ENCODE results near the gene SATB2. TPM values are rescaled to one million over a fixed set of nuclear protein-coding genes. Genes with fewer than 3 reads are reported as not detected.

Gene SATB2
- total and polyA plus RNA-seq, 8 donors: 0.80 to 4.8 (median 3.2) TPM

DNA sequence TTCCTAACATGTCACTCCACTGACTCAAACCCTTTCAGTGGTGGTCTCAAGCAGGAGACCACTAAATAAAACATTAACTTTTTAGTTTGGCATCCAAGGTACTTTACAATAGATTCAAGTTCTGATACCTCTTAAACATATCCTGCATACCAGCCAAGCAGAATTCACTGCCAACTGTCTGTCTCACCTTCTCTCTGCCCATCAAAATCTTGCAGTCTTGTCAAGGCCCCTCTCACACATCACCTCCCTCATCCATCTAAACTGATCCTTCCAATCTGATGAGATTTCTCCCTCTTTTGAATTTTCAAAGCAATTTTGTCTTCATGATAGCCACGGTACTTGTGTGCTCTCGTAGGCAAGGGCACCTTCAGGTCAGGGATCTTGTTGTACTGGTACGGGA, 43.7 kb downstream of the SATB2 start:
- no peaks in the 10 kb centered on the region for H3K27me3 ChIP-seq
- WGBS, 2 donors: 89 to 90% methylated on average over 3 of the region's 3 CpGs
- H3K9me3 ChIP-seq: no peaks in the 10 kb centered on the region
- intact Hi-C loops (cut with DNase I): no loop called here
- H3K4me1 ChIP-seq: no peaks in the 10 kb centered on the region
- ATAC-seq (no peak), FAIRE-seq (no peak), DNase-seq (no peak)
- H3K4me3 ChIP-seq: no peak overlapping the region
- no peak overlapping the region for H3K27ac ChIP-seq
- no peaks in the 10 kb centered on the region for H3K36me3 ChIP-seq
- TF ChIP-seq, protein P1, sequence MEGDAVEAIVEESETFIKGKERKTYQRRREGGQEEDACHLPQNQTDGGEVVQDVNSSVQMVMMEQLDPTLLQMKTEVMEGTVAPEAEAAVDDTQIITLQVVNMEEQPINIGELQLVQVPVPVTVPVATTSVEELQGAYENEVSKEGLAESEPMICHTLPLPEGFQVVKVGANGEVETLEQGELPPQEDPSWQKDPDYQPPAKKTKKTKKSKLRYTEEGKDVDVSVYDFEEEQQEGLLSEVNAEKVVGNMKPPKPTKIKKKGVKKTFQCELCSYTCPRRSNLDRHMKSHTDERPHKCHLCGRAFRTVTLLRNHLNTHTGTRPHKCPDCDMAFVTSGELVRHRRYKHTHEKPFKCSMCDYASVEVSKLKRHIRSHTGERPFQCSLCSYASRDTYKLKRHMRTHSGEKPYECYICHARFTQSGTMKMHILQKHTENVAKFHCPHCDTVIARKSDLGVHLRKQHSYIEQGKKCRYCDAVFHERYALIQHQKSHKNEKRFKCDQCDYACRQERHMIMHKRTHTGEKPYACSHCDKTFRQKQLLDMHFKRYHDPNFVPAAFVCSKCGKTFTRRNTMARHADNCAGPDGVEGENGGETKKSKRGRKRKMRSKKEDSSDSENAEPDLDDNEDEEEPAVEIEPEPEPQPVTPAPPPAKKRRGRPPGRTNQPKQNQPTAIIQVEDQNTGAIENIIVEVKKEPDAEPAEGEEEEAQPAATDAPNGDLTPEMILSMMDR (IDR thresholded peaks at IDR 0.05): no peak

DNA sequence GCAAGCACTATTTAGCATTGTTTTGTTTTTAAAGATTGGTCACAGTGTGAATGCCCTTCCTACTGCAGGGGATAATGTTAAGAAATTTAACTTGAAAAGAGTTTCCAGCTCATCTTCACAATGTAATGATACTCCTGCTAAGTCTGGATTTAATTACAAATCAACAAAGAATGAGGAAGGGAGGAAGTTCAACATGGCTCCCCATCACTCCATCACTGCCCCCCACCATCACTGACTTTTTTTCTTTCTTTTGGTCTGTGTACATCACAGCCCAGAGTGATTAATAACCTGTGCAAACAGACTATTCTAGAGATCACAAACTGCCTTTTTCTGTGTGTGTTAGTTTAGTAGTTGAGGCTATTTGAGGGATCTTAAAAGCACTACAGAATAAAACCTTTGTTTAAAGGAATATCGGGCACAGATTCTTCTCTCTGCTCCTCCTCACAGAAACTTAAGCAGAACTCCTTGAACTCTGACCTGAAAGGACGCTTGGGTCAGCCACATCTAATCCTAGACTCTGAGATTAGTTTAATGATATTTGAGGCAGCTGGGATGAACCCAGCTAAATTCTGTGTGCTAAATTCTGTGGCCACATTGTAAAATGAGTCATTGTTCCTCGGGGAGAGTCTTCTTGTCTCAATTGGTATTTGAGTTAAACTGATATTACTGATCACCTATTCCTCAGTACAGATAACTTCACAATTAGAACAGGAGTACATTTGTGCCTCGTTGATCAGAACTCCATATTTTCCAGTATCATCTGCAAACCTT, 47.8 kb downstream of the SATB2 start:
- no peak for ATAC-seq
- no peak for FAIRE-seq
- DNase-seq: no peak
- TF ChIP-seq, protein P1 (IDR thresholded peaks at IDR 0.05): no peak
- no peak overlapping the region for H3K4me3 ChIP-seq
- intact Hi-C loops (cut with DNase I): no loop called here
- WGBS, 2 donors: 37 to 41% methylated on average over 4 of the region's 4 CpGs
- no peaks in the 10 kb centered on the region for H3K9me3 ChIP-seq
- no peaks in the 10 kb centered on the region for H3K4me1 ChIP-seq
- H3K27ac ChIP-seq: no peak overlapping the region
- H3K27me3 ChIP-seq: no peaks in the 10 kb centered on the region
- no peaks in the 10 kb centered on the region for H3K36me3 ChIP-seq

DNA sequence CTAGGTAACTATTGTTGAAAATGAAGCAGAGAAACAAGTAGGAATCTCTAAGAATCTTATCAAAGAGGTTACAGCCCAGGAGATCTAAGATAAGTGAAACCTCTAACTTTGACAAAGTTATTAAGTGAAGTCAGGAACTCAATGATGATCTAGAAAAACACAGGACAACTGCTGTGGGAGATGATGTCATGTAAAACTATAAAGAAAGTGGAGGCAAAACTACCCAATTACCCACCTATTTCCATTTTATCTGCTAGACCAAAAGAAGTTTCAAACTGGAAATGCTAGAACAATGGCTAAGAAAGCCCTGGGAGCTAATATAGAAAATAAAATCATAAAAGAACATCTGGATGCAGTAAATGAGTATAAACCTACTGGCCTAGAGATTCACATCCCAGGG, 50.3 kb downstream of the SATB2 start:
- no peak for FAIRE-seq
- no peaks in the 10 kb centered on the region for H3K9me3 ChIP-seq

DNA sequence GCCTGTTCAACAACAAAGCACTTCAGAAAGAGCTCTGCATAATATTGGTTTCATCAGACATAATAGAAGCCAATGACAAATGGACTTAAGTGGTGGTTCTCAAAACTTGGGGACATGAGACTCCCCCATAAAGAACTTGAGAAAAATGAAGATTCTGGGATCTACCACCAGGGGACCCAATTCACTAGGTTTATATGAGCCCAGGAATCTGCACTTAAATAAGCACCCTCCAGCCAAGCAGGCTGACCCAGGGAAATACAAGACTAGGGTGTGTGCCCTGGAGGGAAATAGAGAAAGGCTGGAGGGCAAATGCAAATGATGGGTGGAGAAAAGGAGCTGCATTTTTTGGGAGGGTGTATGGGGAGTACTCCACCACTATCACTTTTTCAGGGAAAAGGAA, 52.5 kb downstream of the SATB2 start:
- Histone ChIP-seq H3K4me3 (no peak overlapping the region), H3K36me3 (no peaks in the 10 kb centered on the region), H3K27me3 (no peaks in the 10 kb centered on the region), H3K27ac (no peak overlapping the region), H3K9me3 (no peaks in the 10 kb centered on the region), H3K4me1 (no peaks in the 10 kb centered on the region)
- no peak for FAIRE-seq
- TF ChIP-seq, protein P1 (IDR thresholded peaks at IDR 0.05): peak in 1 of 4 donors; percentile 7
- peak in 2 of 4 donors; percentile 38 to 51 for ATAC-seq
- intact Hi-C loops (cut with DNase I): no loop called here
- no peak for DNase-seq

More for the DNA sequence above, 50.3 kb downstream of the SATB2 start:
- Histone ChIP-seq H3K4me3 (no peak overlapping the region), H3K36me3 (no peaks in the 10 kb centered on the region), H3K4me1 (no peaks in the 10 kb centered on the region), H3K27me3 (no peaks in the 10 kb centered on the region), H3K27ac (no peak overlapping the region)
- TF ChIP-seq, protein P1 (IDR thresholded peaks at IDR 0.05): no peak
- DNase-seq: no peak
- intact Hi-C loops (cut with DNase I): no loop called here
- ATAC-seq: no peak

DNA sequence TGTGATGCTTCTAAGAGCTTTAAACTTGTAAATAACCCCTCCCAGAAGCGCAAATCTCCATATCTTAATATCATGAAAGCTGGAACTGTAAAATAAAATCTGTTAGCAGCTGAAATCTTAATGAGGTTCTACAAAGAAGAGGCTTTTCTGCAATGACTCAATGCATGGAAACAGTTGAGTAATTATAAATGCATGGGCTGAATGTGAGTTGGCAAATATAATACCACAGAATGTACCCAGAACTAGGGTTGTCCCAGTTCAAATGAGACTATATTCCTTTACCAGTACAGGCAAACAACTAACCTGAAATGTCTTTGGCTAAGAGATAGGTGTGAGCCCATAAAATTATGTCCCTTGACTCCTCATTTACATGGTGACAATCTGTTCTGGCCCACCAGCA, 52.9 kb downstream of the SATB2 start:
- no peaks in the 10 kb centered on the region for H3K4me1 ChIP-seq
- WGBS, 2 donors: 92 to 98% methylated on average over 1 of the region's 1 CpG
- intact Hi-C loops (cut with DNase I): no loop called here
- H3K27ac ChIP-seq: no peak overlapping the region
- no peaks in the 10 kb centered on the region for H3K36me3 ChIP-seq
- no peak for ATAC-seq
- TF ChIP-seq, protein P1 (IDR thresholded peaks at IDR 0.05): no peak
- no peaks in the 10 kb centered on the region for H3K27me3 ChIP-seq
- H3K9me3 ChIP-seq: no peaks in the 10 kb centered on the region
- no peak for FAIRE-seq
- DNase-seq: no peak
- no peak overlapping the region for H3K4me3 ChIP-seq

Measured in pancreas (tissue), 10 donors.